Uterus (tissue), 4 donors: ENCODE data around the gene CAV2. TPM values are rescaled to one million over a fixed set of nuclear protein-coding genes. Genes with fewer than 3 reads are reported as not detected.

Source experiments
- DNase-seq, 2 donors: peaks; one replicate each; pipeline ENCODE4 v3.0.0-alpha.2; 2019 to 2020
- H3K27ac ChIP-seq, 2 donors: fragments of 200-600 bp; sonication (generic); 1 replicate in 1 of 2; 2 replicates in 1 of 2; pipeline ENCODE4 v1.5.1; 2016 to 2018
- H3K27me3 ChIP-seq, 2 donors: fragments of 200-600 bp; sonication (generic); one replicate each; pipeline ENCODE4 v1.5.1; 2018 to 2019; ENCODE audit warnings: control low read depth in 1 of 2
- H3K36me3 ChIP-seq, 2 donors: fragments of 200-600 bp; sonication (generic); one replicate each; pipeline ENCODE4 v1.5.1; 2019; ENCODE audit warnings: control low read depth in 1 of 2
- H3K4me1 ChIP-seq, 2 donors: fragments of 200-600 bp; sonication (generic); one replicate each; pipeline ENCODE4 v1.5.1; 2018 to 2019; ENCODE audit warnings: control low read depth in 1 of 2
- H3K4me3 ChIP-seq, 2 donors: fragments of 200-600 bp; sonication (generic); 1 replicate in 1 of 2; 2 replicates in 1 of 2; pipeline ENCODE4 v1.5.1; 2018 to 2019; ENCODE audit warnings: mild to moderate bottlenecking in 1 of 2
- H3K9me3 ChIP-seq, 2 donors: fragments of 200-600 bp; sonication (generic); one replicate each; pipeline ENCODE4 v1.5.1; 2019; ENCODE audit warnings: control low read depth in 1 of 2
- POLR2A ChIP-seq, 2 donors: fragments of 450-650 bp; IDR thresholded peaks; one replicate each; pipeline ENCODE4 v1.6.1; 2016; ENCODE audit warnings: antibody characterized with exemption in 2 of 2, mild to moderate bottlenecking in 1 of 2, moderate library complexity in 1 of 2
- intact Hi-C: fragments of 100-400 bp; cut with DNase I; formaldehyde crosslinking; loops from one replicate; pipeline ENCODE4 v1.15.1; 2023; ENCODE audit warnings: low total_unique reads
- total RNA-seq, 4 donors: library from RNA; depleted of rRNA in 3 of 4; stranded (reverse); fragments of >200 nt in 3 of 4; gene quantifications; one replicate each; pipeline versions ENCODE4 v1.1.0 to v1.2.4, GENCODE V29; 2014 to 2023
- TF ChIP-seq, protein P1 (sequence below), 4 experiments: fragments of 200-600 bp in 2 of 4; fragments of 450-650 bp in 2 of 4; sonication (generic) in 2 of 4; IDR thresholded peaks; one replicate each; pipeline ENCODE4 v1.5.1; 2016 to 2019; ENCODE audit warnings: antibody characterized with exemption in 4 of 4, mild to moderate bottlenecking in 2 of 4, moderate library complexity in 1 of 4
- donor health status: DM: yes; HTN: yes; CAD: no.

CAV2 gene
- total RNA-seq, 4 donors from 2014 or later = 33.3 to 105 (median 86.0) TPM

DNA sequence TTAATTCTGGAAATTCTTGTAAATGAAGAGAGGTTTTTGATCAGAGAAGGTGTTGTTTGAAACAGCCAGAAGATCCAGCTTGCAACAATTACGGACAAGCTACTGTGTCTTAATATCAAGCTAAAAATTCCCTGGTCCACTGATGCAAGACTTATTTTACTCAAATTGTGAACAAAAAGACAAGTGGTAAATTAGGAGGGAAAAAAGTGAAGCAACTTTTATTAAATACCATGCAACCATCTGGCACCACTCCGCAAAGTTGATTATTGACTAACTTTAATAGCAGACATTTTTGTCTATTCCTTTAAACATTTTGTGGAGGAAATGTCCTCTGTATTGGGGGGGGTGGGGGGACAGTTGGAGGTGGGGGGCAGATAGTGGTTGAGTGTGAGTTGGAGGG is 5.1 kb upstream of the CAV2 start:
- no peaks in the 10 kb centered on the region for H3K36me3 ChIP-seq
- no peak overlapping the region for H3K27ac ChIP-seq
- H3K4me1 ChIP-seq = no peaks in the 10 kb centered on the region
- no peaks in the 10 kb centered on the region for H3K9me3 ChIP-seq
- intact Hi-C loops = no loop called here
- H3K27me3 ChIP-seq = no peaks in the 10 kb centered on the region
- TF ChIP-seq POLR2A (IDR thresholded peaks at IDR 0.05) = no peak
- TF ChIP-seq, protein P1, sequence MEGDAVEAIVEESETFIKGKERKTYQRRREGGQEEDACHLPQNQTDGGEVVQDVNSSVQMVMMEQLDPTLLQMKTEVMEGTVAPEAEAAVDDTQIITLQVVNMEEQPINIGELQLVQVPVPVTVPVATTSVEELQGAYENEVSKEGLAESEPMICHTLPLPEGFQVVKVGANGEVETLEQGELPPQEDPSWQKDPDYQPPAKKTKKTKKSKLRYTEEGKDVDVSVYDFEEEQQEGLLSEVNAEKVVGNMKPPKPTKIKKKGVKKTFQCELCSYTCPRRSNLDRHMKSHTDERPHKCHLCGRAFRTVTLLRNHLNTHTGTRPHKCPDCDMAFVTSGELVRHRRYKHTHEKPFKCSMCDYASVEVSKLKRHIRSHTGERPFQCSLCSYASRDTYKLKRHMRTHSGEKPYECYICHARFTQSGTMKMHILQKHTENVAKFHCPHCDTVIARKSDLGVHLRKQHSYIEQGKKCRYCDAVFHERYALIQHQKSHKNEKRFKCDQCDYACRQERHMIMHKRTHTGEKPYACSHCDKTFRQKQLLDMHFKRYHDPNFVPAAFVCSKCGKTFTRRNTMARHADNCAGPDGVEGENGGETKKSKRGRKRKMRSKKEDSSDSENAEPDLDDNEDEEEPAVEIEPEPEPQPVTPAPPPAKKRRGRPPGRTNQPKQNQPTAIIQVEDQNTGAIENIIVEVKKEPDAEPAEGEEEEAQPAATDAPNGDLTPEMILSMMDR (IDR thresholded peaks at IDR 0.05) = no peak
- H3K4me3 ChIP-seq = no peak overlapping the region
- no peak for DNase-seq

DNA sequence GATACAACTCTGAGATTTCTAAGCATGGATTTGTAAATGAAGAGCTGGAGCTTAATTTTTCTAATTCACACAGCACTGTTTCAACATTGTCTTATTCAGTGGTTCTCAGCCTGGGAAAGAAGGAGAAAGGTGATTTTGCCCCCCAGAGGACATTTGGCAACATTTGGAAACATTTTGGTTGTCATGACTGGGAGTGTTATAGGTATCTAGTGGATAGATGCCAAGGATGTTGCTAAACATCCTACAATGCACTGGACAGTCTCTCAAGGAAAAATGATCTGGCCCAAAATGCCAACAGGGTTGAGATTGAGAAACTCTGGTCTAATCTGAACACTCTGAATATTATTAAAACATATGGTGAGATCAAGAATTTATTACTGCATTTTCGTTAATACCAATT is 3.8 kb upstream of the CAV2 start:
- Histone ChIP-seq H3K4me1 (no peaks in the 10 kb centered on the region), H3K27me3 (no peaks in the 10 kb centered on the region), H3K4me3 (no peak overlapping the region), H3K27ac (peak overlapping the region in 1 of 2 donors; percentile 17), H3K36me3 (no peaks in the 10 kb centered on the region), H3K9me3 (no peaks in the 10 kb centered on the region)
- intact Hi-C loops = no loop called here
- DNase-seq = no peak
- TF ChIP-seq POLR2A (IDR thresholded peaks at IDR 0.05) = no peak
- TF ChIP-seq, protein P1 (IDR thresholded peaks at IDR 0.05) = no peak

DNA sequence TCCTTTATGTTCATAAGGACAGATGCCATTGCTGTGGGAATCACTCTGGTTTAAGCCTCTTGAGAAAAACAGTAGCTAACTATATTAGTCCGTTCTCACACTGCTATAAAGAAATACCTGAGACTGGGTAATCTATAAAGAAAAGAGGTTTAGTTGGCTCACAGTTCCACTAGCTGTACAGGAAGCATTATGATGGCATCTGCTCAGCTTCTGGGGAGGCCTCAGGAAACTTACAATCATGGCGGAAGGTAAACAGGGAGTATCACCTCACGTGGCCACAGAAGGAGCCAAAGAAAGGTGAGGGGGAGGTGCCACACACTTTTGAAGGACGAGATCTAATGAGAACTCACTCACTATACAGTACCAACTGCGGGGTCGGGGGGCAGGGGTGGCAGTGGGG is 2.9 kb upstream of the CAV2 start:
- intact Hi-C loops = no loop called here
- no peak overlapping the region for H3K4me3 ChIP-seq
- no peaks in the 10 kb centered on the region for H3K27me3 ChIP-seq
- H3K9me3 ChIP-seq = no peaks in the 10 kb centered on the region
- DNase-seq = no peak
- H3K27ac ChIP-seq = no peak overlapping the region
- TF ChIP-seq, protein P1 (IDR thresholded peaks at IDR 0.05) = no peak
- TF ChIP-seq POLR2A (IDR thresholded peaks at IDR 0.05) = no peak
- no peaks in the 10 kb centered on the region for H3K4me1 ChIP-seq
- H3K36me3 ChIP-seq = no peaks in the 10 kb centered on the region

DNA sequence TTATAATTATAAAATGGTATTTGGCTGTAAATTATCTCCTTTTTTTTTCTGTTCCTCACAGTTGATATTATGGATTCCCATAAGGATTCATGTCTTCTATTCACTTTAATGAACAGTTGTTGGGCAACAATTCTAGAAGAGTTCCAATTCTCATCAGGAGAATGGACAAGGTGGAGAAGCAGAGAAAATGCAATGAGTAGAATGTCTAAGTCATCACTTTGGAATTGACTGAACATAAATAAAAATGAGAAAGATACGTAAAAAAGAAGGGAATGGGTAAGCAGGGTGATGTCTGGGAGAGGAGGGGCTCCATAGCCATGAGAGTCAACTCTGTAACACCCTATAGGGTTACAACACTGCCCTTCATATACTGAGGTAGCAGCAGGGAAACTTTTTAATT is 1.8 kb upstream of the CAV2 start:
- TF ChIP-seq, protein P1 (IDR thresholded peaks at IDR 0.05) = no peak
- no peak for TF ChIP-seq POLR2A (IDR thresholded peaks at IDR 0.05)
- H3K4me1 ChIP-seq = no peaks in the 10 kb centered on the region
- DNase-seq = no peak
- H3K27me3 ChIP-seq = no peaks in the 10 kb centered on the region
- no peak overlapping the region for H3K4me3 ChIP-seq
- intact Hi-C loops = no loop called here
- no peaks in the 10 kb centered on the region for H3K36me3 ChIP-seq
- H3K9me3 ChIP-seq = no peaks in the 10 kb centered on the region
- peak overlapping the region in 1 of 2 donors; percentile 10 for H3K27ac ChIP-seq

DNA sequence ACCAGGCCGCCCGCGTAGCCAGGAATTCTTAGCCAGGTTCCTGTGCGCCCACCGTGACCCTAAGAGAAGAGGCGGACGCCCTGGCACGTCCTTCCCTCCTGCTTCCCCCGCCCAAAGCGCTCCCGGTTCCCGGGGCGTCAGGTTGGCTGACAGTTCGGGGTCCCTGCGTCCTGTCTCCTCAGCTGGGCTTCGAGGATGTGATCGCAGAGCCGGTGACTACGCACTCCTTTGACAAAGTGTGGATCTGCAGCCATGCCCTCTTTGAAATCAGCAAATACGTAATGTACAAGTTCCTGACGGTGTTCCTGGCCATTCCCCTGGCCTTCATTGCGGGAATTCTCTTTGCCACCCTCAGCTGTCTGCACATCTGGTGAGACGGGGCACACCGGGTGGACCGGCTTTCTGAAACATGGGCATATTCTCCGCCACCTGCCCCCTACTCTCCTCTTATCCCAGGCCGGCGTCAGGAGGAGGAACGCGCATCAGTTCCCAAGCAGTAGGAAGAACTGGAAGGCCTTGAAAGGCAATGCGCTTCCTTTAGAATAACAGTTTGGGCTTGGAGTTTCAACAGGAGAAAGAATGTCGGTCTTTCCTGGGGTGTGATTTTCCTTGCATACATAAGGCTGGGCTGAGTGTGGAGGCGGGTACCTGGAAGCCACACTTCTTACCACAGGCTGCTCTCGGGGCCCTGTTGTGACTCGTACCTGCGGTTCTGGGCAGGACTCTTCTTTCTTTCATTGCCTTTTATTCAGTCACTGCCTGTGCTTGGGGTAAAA is 728 bp downstream of the CAV2 start:
- H3K4me1 ChIP-seq = no peaks in the 10 kb centered on the region

More for the DNA sequence above, 728 bp downstream of the CAV2 start:
- Histone ChIP-seq H3K27me3 (no peaks in the 10 kb centered on the region), H3K36me3 (no peaks in the 10 kb centered on the region), H3K9me3 (no peaks in the 10 kb centered on the region), H3K27ac (peak overlapping the region; percentile 86 to 97), H3K4me3 (peak overlapping the region; percentile 79 to 90)
- intact Hi-C loops = no loop called here
- no peak for TF ChIP-seq POLR2A (IDR thresholded peaks at IDR 0.05)
- TF ChIP-seq, protein P1 (IDR thresholded peaks at IDR 0.05) = no peak
- DNase-seq = peak in 1 of 2 donors; percentile 45
